Lower leg skin (tissue), 3 donors: ENCODE measurements around the gene UBE3D.

Experiments used
- POLR2A ChIP-seq, 2 donors: fragments of 450-650 bp; IDR thresholded peaks; one replicate each; pipeline ENCODE4 v1.6.1; 2016 to 2017; ENCODE audit warnings: antibody characterized with exemption in 2 of 2, mild to moderate bottlenecking in 1 of 2, moderate library complexity in 1 of 2
- TF ChIP-seq, protein P1 (sequence below), 3 donors: fragments of 450-650 bp; IDR thresholded peaks; one replicate each; pipeline ENCODE4 v1.5.1; 2016; ENCODE audit warnings: antibody characterized with exemption in 3 of 3, mild to moderate bottlenecking in 3 of 3, moderate library complexity in 2 of 3

GRCh38 chr6:83073615-83074014 is 8.0 kb upstream of the UBE3D start:
- TF ChIP-seq, protein P1, sequence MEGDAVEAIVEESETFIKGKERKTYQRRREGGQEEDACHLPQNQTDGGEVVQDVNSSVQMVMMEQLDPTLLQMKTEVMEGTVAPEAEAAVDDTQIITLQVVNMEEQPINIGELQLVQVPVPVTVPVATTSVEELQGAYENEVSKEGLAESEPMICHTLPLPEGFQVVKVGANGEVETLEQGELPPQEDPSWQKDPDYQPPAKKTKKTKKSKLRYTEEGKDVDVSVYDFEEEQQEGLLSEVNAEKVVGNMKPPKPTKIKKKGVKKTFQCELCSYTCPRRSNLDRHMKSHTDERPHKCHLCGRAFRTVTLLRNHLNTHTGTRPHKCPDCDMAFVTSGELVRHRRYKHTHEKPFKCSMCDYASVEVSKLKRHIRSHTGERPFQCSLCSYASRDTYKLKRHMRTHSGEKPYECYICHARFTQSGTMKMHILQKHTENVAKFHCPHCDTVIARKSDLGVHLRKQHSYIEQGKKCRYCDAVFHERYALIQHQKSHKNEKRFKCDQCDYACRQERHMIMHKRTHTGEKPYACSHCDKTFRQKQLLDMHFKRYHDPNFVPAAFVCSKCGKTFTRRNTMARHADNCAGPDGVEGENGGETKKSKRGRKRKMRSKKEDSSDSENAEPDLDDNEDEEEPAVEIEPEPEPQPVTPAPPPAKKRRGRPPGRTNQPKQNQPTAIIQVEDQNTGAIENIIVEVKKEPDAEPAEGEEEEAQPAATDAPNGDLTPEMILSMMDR (IDR thresholded peaks at IDR 0.05) = no peak
- TF ChIP-seq POLR2A (IDR thresholded peaks at IDR 0.05) = no peak
